Gastrocnemius medialis (tissue), 4 donors: ENCODE measurements around the gene PPFIBP1. TPM values are rescaled to one million over a fixed set of nuclear protein-coding genes. Genes with fewer than 3 reads are reported as not detected.

ENCODE experiments used
- ATAC-seq, 2 donors: fragments of 150-250 bp; one replicate each; pipeline ENCODE4 v1.9.1; 2016
- DNase-seq, 2 donors: peaks; one replicate each; pipeline ENCODE4 v3.0.0-alpha.2; 2019
- H3K27ac ChIP-seq, 4 donors: fragments of 200-600 bp; sonication (generic); 1 replicate in 1 of 4; 2 replicates in 3 of 4; pipeline ENCODE4 v1.5.1; 2016 to 2018; ENCODE audit warnings: mild to moderate bottlenecking in 2 of 4, moderate library complexity in 1 of 4
- H3K27me3 ChIP-seq, 3 donors: fragments of 200-600 bp; sonication (generic) in 2 of 3; 1 replicate in 1 of 3; 2 replicates in 2 of 3; pipeline versions ENCODE4 v1.5.1 to v1.6.0; 2016 to 2019; ENCODE audit warnings: mild to moderate bottlenecking in 1 of 3, moderate library complexity in 1 of 3
- H3K36me3 ChIP-seq, 2 donors: fragments of 200-600 bp; sonication (generic) in 1 of 2; one replicate each; pipeline ENCODE4 v1.5.1; 2017 to 2018
- H3K4me1 ChIP-seq, 2 donors: fragments of 200-600 bp; sonication (generic) in 1 of 2; one replicate each; pipeline ENCODE4 v1.5.1; 2016 to 2017; ENCODE audit warnings: mild to moderate bottlenecking in 2 of 2
- H3K4me3 ChIP-seq, 4 donors: fragments of 200-600 bp; sonication (generic) in 3 of 4; 1 replicate in 1 of 4; 2 replicates in 3 of 4; pipeline ENCODE4 v1.5.1; 2016 to 2019; ENCODE audit warnings: mild to moderate bottlenecking in 2 of 4
- H3K9me3 ChIP-seq, 3 donors: fragments of 200-600 bp; sonication (generic) in 2 of 3; 1 replicate in 1 of 3; 2 replicates in 2 of 3; pipeline ENCODE4 v1.5.1; 2016 to 2019
- POLR2A ChIP-seq, 2 donors: fragments of 450-650 bp; IDR thresholded peaks; one replicate each; pipeline ENCODE4 v1.6.1; 2017; ENCODE audit warnings: antibody characterized with exemption in 2 of 2, mild to moderate bottlenecking in 2 of 2, moderate library complexity in 2 of 2
- in situ Hi-C, 4 donors: fragments of 200-750 bp; cut with MboI; loops; one replicate each; pipeline versions ENCODE4 v1.15.0 to v1.8.0; 2017; ENCODE audit warnings: low sequenced_read_pairs in 4 of 4
- intact Hi-C: fragments of 100-400 bp; cut with DNase I; formaldehyde crosslinking; loops from one replicate; pipeline ENCODE4 v1.15.1; 2023; ENCODE audit warnings: low total_unique reads
- total RNA-seq, 4 donors: library from RNA; depleted of rRNA; stranded (reverse); fragments of >200 nt; gene quantifications; one replicate each; pipeline versions ENCODE4 v1.1.0 to v1.2.3, GENCODE V29; 2016
- TF ChIP-seq, protein P1 (sequence below), 5 experiments: fragments of 450-650 bp in 3 of 5; fragments of 200-600 bp in 2 of 5; sonication (generic) in 2 of 5; IDR thresholded peaks in 4 of 5; conservative IDR thresholded peaks in 1 of 5; 1 replicate in 4 of 5; 2 replicates in 1 of 5; pipeline ENCODE4 v1.5.1; 2016 to 2019; ENCODE audit warnings: antibody characterized with exemption in 5 of 5, mild to moderate bottlenecking in 3 of 5, moderate library complexity in 3 of 5

The PPFIBP1 gene
- total RNA-seq, 4 donors from 2014 or later, result 18.3 to 33.2 (median 27.4) TPM

GRCh38 chr12:27497446-27497845 lies 26.6 kb upstream of the PPFIBP1 start:
- Histone ChIP-seq H3K9me3 (no peaks in the 10 kb centered on the region), H3K4me3 (no peak overlapping the region), H3K27me3 (no peaks in the 10 kb centered on the region), H3K27ac (no peak overlapping the region), H3K36me3 (no peaks in the 10 kb centered on the region), H3K4me1 (no peaks in the 10 kb centered on the region)
- intact Hi-C loops, result no loop called here
- in situ Hi-C loops, result no loop called here
- no peak for TF ChIP-seq POLR2A (IDR thresholded peaks at IDR 0.05)
- TF ChIP-seq, protein P1, sequence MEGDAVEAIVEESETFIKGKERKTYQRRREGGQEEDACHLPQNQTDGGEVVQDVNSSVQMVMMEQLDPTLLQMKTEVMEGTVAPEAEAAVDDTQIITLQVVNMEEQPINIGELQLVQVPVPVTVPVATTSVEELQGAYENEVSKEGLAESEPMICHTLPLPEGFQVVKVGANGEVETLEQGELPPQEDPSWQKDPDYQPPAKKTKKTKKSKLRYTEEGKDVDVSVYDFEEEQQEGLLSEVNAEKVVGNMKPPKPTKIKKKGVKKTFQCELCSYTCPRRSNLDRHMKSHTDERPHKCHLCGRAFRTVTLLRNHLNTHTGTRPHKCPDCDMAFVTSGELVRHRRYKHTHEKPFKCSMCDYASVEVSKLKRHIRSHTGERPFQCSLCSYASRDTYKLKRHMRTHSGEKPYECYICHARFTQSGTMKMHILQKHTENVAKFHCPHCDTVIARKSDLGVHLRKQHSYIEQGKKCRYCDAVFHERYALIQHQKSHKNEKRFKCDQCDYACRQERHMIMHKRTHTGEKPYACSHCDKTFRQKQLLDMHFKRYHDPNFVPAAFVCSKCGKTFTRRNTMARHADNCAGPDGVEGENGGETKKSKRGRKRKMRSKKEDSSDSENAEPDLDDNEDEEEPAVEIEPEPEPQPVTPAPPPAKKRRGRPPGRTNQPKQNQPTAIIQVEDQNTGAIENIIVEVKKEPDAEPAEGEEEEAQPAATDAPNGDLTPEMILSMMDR (IDR thresholded peaks at IDR 0.05 in 4 of 5, conservative IDR thresholded peaks at IDR 0.05 in 1 of 5), result no peak
- ATAC-seq, result no peak
- DNase-seq, result no peak

DNA sequence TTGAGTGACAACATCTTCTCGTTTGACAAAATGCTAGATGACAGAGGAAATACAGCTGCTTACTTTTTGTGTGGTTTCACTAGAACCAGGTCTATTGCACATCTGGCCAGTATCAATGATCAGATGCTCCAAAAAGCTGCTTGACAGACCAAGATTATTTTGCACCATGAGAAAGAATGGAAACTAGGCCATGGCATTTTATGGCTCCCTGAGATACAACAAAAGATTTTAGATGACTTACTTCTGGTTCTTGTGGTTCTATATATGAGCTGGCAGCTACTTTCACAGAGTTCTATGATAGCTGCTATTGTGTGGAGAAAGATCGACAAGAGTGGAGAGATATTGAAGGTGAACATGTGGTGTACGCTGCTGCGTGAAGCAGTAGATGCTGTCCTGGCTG lies 25.9 kb upstream of the PPFIBP1 start:
- TF ChIP-seq POLR2A (IDR thresholded peaks at IDR 0.05), result no peak
- TF ChIP-seq, protein P1 (IDR thresholded peaks at IDR 0.05 in 4 of 5, conservative IDR thresholded peaks at IDR 0.05 in 1 of 5), result no peak
- H3K27me3 ChIP-seq, result no peaks in the 10 kb centered on the region
- no peaks in the 10 kb centered on the region for H3K9me3 ChIP-seq
- no peak for ATAC-seq
- in situ Hi-C loops (no loop called here), intact Hi-C loops (no loop called here)
- H3K4me1 ChIP-seq, result no peaks in the 10 kb centered on the region
- no peak overlapping the region for H3K4me3 ChIP-seq
- H3K27ac ChIP-seq, result no peak overlapping the region
- H3K36me3 ChIP-seq, result no peaks in the 10 kb centered on the region
- DNase-seq, result no peak

GRCh38 chr12:27498761-27499160 lies 25.2 kb upstream of the PPFIBP1 start:
- no peaks in the 10 kb centered on the region for H3K27me3 ChIP-seq
- H3K4me3 ChIP-seq, result no peak overlapping the region
- ATAC-seq (no peak), DNase-seq (no peak)
- no peak overlapping the region for H3K27ac ChIP-seq
- no peaks in the 10 kb centered on the region for H3K36me3 ChIP-seq
- intact Hi-C loops (no loop called here), in situ Hi-C loops (no loop called here)
- H3K4me1 ChIP-seq, result no peaks in the 10 kb centered on the region
- TF ChIP-seq POLR2A (IDR thresholded peaks at IDR 0.05), result no peak
- TF ChIP-seq, protein P1 (IDR thresholded peaks at IDR 0.05 in 4 of 5, conservative IDR thresholded peaks at IDR 0.05 in 1 of 5), result no peak
- no peaks in the 10 kb centered on the region for H3K9me3 ChIP-seq

- in situ Hi-C loops (no loop called here), intact Hi-C loops (no loop called here)
- ATAC-seq (no peak), DNase-seq (no peak)
- no peak overlapping the region for H3K4me3 ChIP-seq
- no peaks in the 10 kb centered on the region for H3K4me1 ChIP-seq
- H3K27me3 ChIP-seq, result no peaks in the 10 kb centered on the region
- no peaks in the 10 kb centered on the region for H3K36me3 ChIP-seq
- TF ChIP-seq, protein P1 (IDR thresholded peaks at IDR 0.05 in 4 of 5, conservative IDR thresholded peaks at IDR 0.05 in 1 of 5), result no peak
- no peak for TF ChIP-seq POLR2A (IDR thresholded peaks at IDR 0.05)
- H3K27ac ChIP-seq, result no peak overlapping the region
- H3K9me3 ChIP-seq, result no peaks in the 10 kb centered on the region
Observed at GRCh38 chr12:27499377-27499776, 24.6 kb upstream of the PPFIBP1 start.

- no peaks in the 10 kb centered on the region for H3K4me1 ChIP-seq
- no peak for DNase-seq
- no peaks in the 10 kb centered on the region for H3K36me3 ChIP-seq
- in situ Hi-C loops (no loop called here), intact Hi-C loops (no loop called here)
- no peak overlapping the region for H3K4me3 ChIP-seq
- no peak overlapping the region for H3K27ac ChIP-seq
- TF ChIP-seq, protein P1 (IDR thresholded peaks at IDR 0.05 in 4 of 5, conservative IDR thresholded peaks at IDR 0.05 in 1 of 5), result no peak
- TF ChIP-seq POLR2A (IDR thresholded peaks at IDR 0.05), result no peak
- ATAC-seq, result no peak
- H3K27me3 ChIP-seq, result no peaks in the 10 kb centered on the region
- H3K9me3 ChIP-seq, result no peaks in the 10 kb centered on the region
Observed at GRCh38 chr12:27500546-27500945, 23.5 kb upstream of the PPFIBP1 start.
